HUES64 (cell line): ENCODE measurements around the gene INAVA.

Source experiments
- H3K27ac ChIP-seq: 2 replicates; pipeline ENCODE4 v1.7.0; 2013; ENCODE audit warnings: low read depth, low read length, inconsistent platforms
- H3K27me3 ChIP-seq: 2 replicates; pipeline ENCODE4 v1.6.1; 2013; ENCODE audit warnings: mild to moderate bottlenecking, low read length; ENCODE audit not compliant: insufficient read depth
- H3K36me3 ChIP-seq: 2 replicates; pipeline ENCODE4 v1.6.1; 2013; ENCODE audit warnings: mild to moderate bottlenecking, low read length; ENCODE audit not compliant: insufficient read depth
- H3K4me1 ChIP-seq: 2 replicates; pipeline ENCODE4 v1.6.1; 2013; ENCODE audit warnings: mild to moderate bottlenecking, low read length, moderate library complexity; ENCODE audit not compliant: insufficient read depth
- H3K4me3 ChIP-seq: 2 replicates; pipeline ENCODE4 v1.5.1; 2013; ENCODE audit warnings: mild to moderate bottlenecking, low read length, moderate library complexity
- H3K9ac ChIP-seq: 2 replicates; pipeline ENCODE4 v1.6.1; 2013; ENCODE audit warnings: mild to moderate bottlenecking, low read depth, low read length
- H3K9me3 ChIP-seq: 2 replicates; pipeline ENCODE4 v1.6.1; 2013; ENCODE audit warnings: low read depth, low read length; ENCODE audit not compliant: insufficient read depth
- WGBS: fragments of 150-250, 120-280 bp; methylation state at CpG from one replicate; pipeline ENCODE4 v1.1.7; 2013; ENCODE audit warnings: missing lambda C conversion rate; 5-methylcytosine and 5-hydroxymethylcytosine counted together

The INAVA gene

GRCh38 chr1:200877839-200878551 lies 16.7 kb upstream of the INAVA start:
- H3K36me3 ChIP-seq, result no peaks in the 10 kb centered on the region
- peaks cover 23% of the 10 kb centered on the region for H3K27me3 ChIP-seq
- H3K9me3 ChIP-seq, result no peaks in the 10 kb centered on the region
- peaks cover 10% of the 10 kb centered on the region for H3K4me1 ChIP-seq
- no peak overlapping the region for H3K4me3 ChIP-seq
- no peak overlapping the region for H3K27ac ChIP-seq
- no peak overlapping the region for H3K9ac ChIP-seq
- WGBS, result 84% methylated on average over 6 of the region's 6 CpGs

GRCh38 chr1:200880212-200880611 lies 14.5 kb upstream of the INAVA start:
- 72% methylated on average over 3 of the region's 3 CpGs for WGBS
- Histone ChIP-seq H3K27ac (no peak overlapping the region), H3K9me3 (no peaks in the 10 kb centered on the region), H3K9ac (no peak overlapping the region), H3K36me3 (no peaks in the 10 kb centered on the region), H3K27me3 (0 out of 2 replicates have a peak, but pooled peaks cover 1% of the 10 kb centered on the region), H3K4me3 (no peak overlapping the region), H3K4me1 (peaks cover 14% of the 10 kb centered on the region)

GRCh38 chr1:200883118-200883517 lies 11.6 kb upstream of the INAVA start:
- 79% methylated on average over 3 of the region's 3 CpGs for WGBS
- Histone ChIP-seq H3K4me3 (no peak overlapping the region), H3K9me3 (no peaks in the 10 kb centered on the region), H3K27ac (no peak overlapping the region), H3K36me3 (no peaks in the 10 kb centered on the region), H3K27me3 (no peaks in the 10 kb centered on the region), H3K9ac (no peak overlapping the region), H3K4me1 (peaks cover 18% of the 10 kb centered on the region)

- H3K9me3 ChIP-seq, result no peaks in the 10 kb centered on the region
- H3K27me3 ChIP-seq, result no peaks in the 10 kb centered on the region
- no peaks in the 10 kb centered on the region for H3K36me3 ChIP-seq
- peaks cover 26% of the 10 kb centered on the region for H3K4me1 ChIP-seq
- H3K4me3 ChIP-seq, result no peak overlapping the region
- WGBS, result 94% methylated on average over 6 of the region's 6 CpGs
- H3K9ac ChIP-seq, result no peak overlapping the region
- no peak overlapping the region for H3K27ac ChIP-seq
Measured at GRCh38 chr1:200885623-200886402, 8.9 kb upstream of the INAVA start.

- WGBS, result 93% methylated on average over 2 of the region's 2 CpGs
Measured at GRCh38 chr1:200886594-200886993, 8.1 kb upstream of the INAVA start.

GRCh38 chr1:200887036-200887435 lies 7.7 kb upstream of the INAVA start:
- no peak overlapping the region for H3K9ac ChIP-seq
- no peak overlapping the region for H3K4me3 ChIP-seq
- H3K27ac ChIP-seq, result no peak overlapping the region
- H3K9me3 ChIP-seq, result no peaks in the 10 kb centered on the region
- H3K27me3 ChIP-seq, result no peaks in the 10 kb centered on the region
- H3K4me1 ChIP-seq, result peaks cover 26% of the 10 kb centered on the region
- 70% methylated on average over 11 of the region's 11 CpGs for WGBS
- no peaks in the 10 kb centered on the region for H3K36me3 ChIP-seq

More at GRCh38 chr1:200886594-200886993, 8.1 kb upstream of the INAVA start:
- no peaks in the 10 kb centered on the region for H3K27me3 ChIP-seq
- no peaks in the 10 kb centered on the region for H3K36me3 ChIP-seq
- peaks cover 26% of the 10 kb centered on the region for H3K4me1 ChIP-seq
- H3K9me3 ChIP-seq, result no peaks in the 10 kb centered on the region
- H3K9ac ChIP-seq, result no peak overlapping the region
- no peak overlapping the region for H3K4me3 ChIP-seq
- H3K27ac ChIP-seq, result no peak overlapping the region

GRCh38 chr1:200887772-200888348 lies 6.8 kb upstream of the INAVA start:
- Histone ChIP-seq H3K36me3 (no peaks in the 10 kb centered on the region), H3K9ac (no peak overlapping the region), H3K27me3 (no peaks in the 10 kb centered on the region), H3K27ac (no peak overlapping the region), H3K9me3 (no peaks in the 10 kb centered on the region), H3K4me3 (no peak overlapping the region), H3K4me1 (peaks cover 28% of the 10 kb centered on the region)
- 52% methylated on average over 9 of the region's 9 CpGs for WGBS

- Histone ChIP-seq H3K9me3 (no peaks in the 10 kb centered on the region), H3K27me3 (no peaks in the 10 kb centered on the region), H3K4me3 (no peak overlapping the region), H3K36me3 (no peaks in the 10 kb centered on the region), H3K27ac (no peak overlapping the region), H3K4me1 (peaks cover 28% of the 10 kb centered on the region), H3K9ac (no peak overlapping the region)
- 44% methylated on average over 4 of the region's 7 CpGs for WGBS
Measured at GRCh38 chr1:200888349-200888838, 6.3 kb upstream of the INAVA start.

- Histone ChIP-seq H3K36me3 (no peaks in the 10 kb centered on the region), H3K27ac (no peak overlapping the region), H3K4me3 (no peak overlapping the region), H3K9ac (no peak overlapping the region), H3K4me1 (peaks cover 40% of the 10 kb centered on the region), H3K27me3 (no peaks in the 10 kb centered on the region), H3K9me3 (no peaks in the 10 kb centered on the region)
- WGBS, result 93% methylated on average over 2 of the region's 2 CpGs
Measured at GRCh38 chr1:200889571-200889970, 5.1 kb upstream of the INAVA start.

- Histone ChIP-seq H3K4me3 (no peak overlapping the region), H3K4me1 (peaks cover 44% of the 10 kb centered on the region), H3K36me3 (no peaks in the 10 kb centered on the region), H3K27ac (no peak overlapping the region), H3K9me3 (no peaks in the 10 kb centered on the region), H3K9ac (no peak overlapping the region), H3K27me3 (no peaks in the 10 kb centered on the region)
- 96% methylated on average over 15 of the region's 15 CpGs for WGBS
Measured at GRCh38 chr1:200890027-200890426, 4.7 kb upstream of the INAVA start.
